Activated naive CD8-positive, alpha-beta T cell (primary cell): ENCODE results near the gene SSBP2.

Experiments
- H3K27ac Mint-ChIP-seq: one replicate; pipeline ENCODE4 v1.8.0; 2021; ENCODE audit warnings: mixed read lengths
- H3K27me3 Mint-ChIP-seq: one replicate; pipeline ENCODE4 v1.8.0; 2021; ENCODE audit warnings: mixed read lengths
- H3K36me3 Mint-ChIP-seq: one replicate; pipeline ENCODE4 v1.8.0; 2021; ENCODE audit warnings: mixed read lengths
- H3K4me1 Mint-ChIP-seq: one replicate; pipeline ENCODE4 v1.8.0; 2021; ENCODE audit warnings: low read depth, mixed read lengths
- H3K4me3 Mint-ChIP-seq: one replicate; pipeline ENCODE4 v1.8.0; 2021; ENCODE audit warnings: mild to moderate bottlenecking, mixed read lengths
- H3K9me3 Mint-ChIP-seq: one replicate; pipeline ENCODE4 v1.8.0; 2021; ENCODE audit warnings: low read depth, mixed read lengths

Gene SSBP2

DNA sequence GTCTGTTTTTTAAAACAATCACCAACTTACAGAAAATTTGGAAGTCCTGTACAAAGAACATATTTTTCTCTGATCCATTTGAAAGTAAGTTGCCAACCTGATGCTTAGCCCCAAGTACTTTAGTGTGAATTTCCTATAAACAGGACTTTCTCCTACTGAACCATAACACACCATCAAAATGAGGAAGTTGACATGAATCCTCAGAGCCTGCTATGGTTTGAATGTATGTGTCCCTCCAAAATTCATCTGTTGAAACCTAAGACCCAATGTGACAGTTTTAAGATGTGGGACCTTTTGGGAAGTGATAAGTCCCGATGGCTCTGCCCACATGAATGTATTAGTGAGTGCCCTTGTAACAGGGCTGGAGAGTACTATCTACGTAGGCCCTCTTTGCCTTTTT lies 350.5 kb downstream of the SSBP2 start:
- Mint-ChIP-seq H3K4me1 (no peaks in the 10 kb centered on the region), H3K4me3 (no peak overlapping the region), H3K9me3 (no peaks in the 10 kb centered on the region), H3K27me3 (peaks cover 7% of the 10 kb centered on the region), H3K36me3 (no peaks in the 10 kb centered on the region), H3K27ac (no peak overlapping the region)

GRCh38 chr5:81398741-81399140 lies 352.2 kb downstream of the SSBP2 start:
- no peak overlapping the region for H3K27ac Mint-ChIP-seq
- H3K4me3 Mint-ChIP-seq: no peak overlapping the region
- H3K4me1 Mint-ChIP-seq: peaks cover 4% of the 10 kb centered on the region
- peaks cover 5% of the 10 kb centered on the region for H3K36me3 Mint-ChIP-seq
- H3K27me3 Mint-ChIP-seq: peaks cover 16% of the 10 kb centered on the region
- H3K9me3 Mint-ChIP-seq: peaks cover 4% of the 10 kb centered on the region

DNA sequence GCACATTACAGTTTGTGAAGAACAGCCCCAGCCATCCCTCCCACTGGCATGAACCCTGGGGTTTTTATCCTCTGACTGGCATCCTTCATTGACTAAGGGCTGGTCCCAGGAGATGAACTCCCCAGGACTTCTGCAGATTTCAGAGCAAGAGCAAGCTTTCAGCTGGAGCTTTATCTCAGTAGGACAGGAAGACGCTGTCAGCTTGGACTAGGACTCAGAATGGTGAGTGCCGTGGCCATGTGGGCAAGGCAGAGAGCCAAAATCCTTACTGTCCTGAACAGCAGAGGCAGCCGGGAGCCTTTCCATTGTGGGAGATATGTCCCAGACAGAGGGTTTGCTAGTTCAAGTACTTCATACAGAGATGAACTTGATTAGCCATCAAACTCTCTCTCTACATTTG lies 353.7 kb downstream of the SSBP2 start:
- Mint-ChIP-seq H3K4me1 (peaks cover 8% of the 10 kb centered on the region), H3K27ac (no peak overlapping the region), H3K27me3 (peaks cover 24% of the 10 kb centered on the region), H3K4me3 (no peak overlapping the region), H3K9me3 (peaks cover 4% of the 10 kb centered on the region), H3K36me3 (peaks cover 5% of the 10 kb centered on the region)

GRCh38 chr5:81395262-81395661 lies 355.6 kb downstream of the SSBP2 start:
- Mint-ChIP-seq H3K9me3 (peaks cover 4% of the 10 kb centered on the region), H3K27me3 (peaks cover 39% of the 10 kb centered on the region), H3K36me3 (peaks cover 5% of the 10 kb centered on the region), H3K4me3 (no peak overlapping the region), H3K27ac (no peak overlapping the region), H3K4me1 (peaks cover 8% of the 10 kb centered on the region)

DNA sequence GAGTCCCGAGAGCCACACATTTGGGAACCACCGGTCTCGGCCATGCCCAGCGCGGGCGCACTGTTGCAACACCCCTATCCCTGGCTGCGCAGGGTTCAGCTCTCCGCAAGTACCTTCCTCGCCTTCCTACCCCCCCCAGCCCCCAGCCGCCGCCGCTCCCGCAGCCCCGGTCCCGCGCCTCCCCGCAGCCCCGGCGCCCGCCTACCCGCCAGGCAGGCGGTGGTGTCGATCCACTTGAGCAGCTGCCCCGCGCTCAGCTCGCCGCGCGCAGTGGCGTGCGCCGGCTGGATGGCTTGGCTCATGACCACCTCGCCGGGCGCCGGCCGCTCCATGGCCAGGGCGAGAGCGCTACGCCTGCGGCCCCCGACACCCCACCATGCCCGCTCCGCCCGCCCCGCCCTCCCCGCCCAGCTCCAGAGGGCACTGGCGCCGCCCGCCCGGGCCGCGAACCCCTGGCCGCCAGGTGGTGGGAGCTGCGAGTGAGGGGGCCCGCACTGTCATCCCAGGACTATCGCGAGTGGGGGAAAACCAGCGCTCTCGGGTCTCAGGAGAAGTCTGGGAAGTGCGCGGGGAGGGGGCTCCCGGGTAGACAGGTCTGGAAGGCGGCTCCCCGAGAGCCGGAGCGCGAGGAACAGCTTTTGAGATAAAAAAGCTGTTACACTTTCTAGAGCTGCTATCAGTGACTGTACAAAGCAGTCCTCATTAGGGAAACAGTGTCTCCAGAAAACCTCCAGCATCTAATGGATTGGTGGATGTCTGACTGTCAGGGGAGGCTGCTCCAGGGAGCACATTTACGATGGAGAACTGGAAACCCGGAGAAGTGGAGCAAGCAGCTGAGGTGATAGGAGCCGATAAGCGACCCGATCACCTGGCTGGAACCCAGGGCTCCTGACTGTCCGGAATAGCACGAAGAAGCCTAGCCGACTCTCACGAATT lies 356.8 kb downstream of the SSBP2 start, which contains the start of gene ACOT12:
ACOT12 (minus strand) TSS at position 352 of the 936 bp plus-strand sequence; CDS start at position 332, 20 bp downstream.
- H3K4me1 Mint-ChIP-seq: peaks cover 8% of the 10 kb centered on the region
- H3K27ac Mint-ChIP-seq: no peak within 1 kb of the TSS
- H3K36me3 Mint-ChIP-seq: peaks cover 5% of the 10 kb centered on the region
- peak within 1 kb of the TSS; percentile 51 for H3K4me3 Mint-ChIP-seq
- peaks cover 4% of the 10 kb centered on the region for H3K9me3 Mint-ChIP-seq
- H3K27me3 Mint-ChIP-seq: peaks cover 43% of the 10 kb centered on the region

- H3K27me3 Mint-ChIP-seq: peaks cover 46% of the 10 kb centered on the region
- peaks cover 8% of the 10 kb centered on the region for H3K36me3 Mint-ChIP-seq
- H3K4me1 Mint-ChIP-seq: peaks cover 8% of the 10 kb centered on the region
- no peak overlapping the region for H3K27ac Mint-ChIP-seq
- H3K9me3 Mint-ChIP-seq: peaks cover 4% of the 10 kb centered on the region
- H3K4me3 Mint-ChIP-seq: peak overlapping the region; percentile 42
Measured at GRCh38 chr5:81393430-81393782, 357.5 kb downstream of the SSBP2 start.

DNA sequence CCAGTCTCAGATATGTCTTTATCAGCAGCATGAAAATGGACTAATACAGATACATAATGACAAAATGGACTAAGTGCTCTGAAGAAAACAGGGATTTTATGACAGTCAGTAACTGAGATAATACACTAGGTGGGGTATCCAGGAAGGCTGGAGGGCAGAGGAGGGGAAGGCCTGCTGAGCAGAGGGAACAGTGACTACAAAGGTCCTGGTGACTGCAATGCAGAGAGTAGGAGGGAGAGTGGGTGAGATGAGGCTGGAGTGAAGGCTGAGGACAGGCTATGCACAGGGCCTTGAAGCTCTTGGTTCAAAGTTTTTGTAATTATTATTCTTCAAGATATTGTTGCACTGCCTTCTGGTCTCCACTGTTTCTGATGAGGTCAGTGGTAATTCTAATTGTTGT lies 361.9 kb downstream of the SSBP2 start:
- Mint-ChIP-seq H3K36me3 (peaks cover 4% of the 10 kb centered on the region), H3K9me3 (no peaks in the 10 kb centered on the region), H3K27me3 (peaks cover 40% of the 10 kb centered on the region), H3K4me1 (peaks cover 4% of the 10 kb centered on the region), H3K27ac (no peak overlapping the region), H3K4me3 (no peak overlapping the region)

DNA sequence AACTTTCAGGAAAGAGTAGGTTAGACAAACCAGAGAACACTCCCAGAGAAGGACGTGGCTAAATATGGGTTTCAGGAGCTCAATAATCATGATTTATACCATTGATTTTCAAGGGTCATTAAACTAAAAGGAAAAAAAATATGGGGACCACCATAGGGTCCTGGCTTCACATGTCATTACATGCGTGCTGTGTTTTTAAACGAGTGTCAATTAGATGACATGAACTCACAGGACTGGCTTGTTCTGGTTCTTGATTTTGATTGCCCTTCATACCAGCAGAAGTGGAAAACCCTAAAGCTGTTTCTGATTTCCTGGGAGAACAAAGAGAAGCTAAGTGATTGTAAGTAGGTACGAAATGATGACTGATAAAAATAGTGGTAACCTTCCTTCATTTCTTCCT lies 362.7 kb downstream of the SSBP2 start:
- Mint-ChIP-seq H3K27ac (no peak overlapping the region), H3K27me3 (peaks cover 38% of the 10 kb centered on the region), H3K4me1 (no peaks in the 10 kb centered on the region), H3K9me3 (no peaks in the 10 kb centered on the region), H3K4me3 (no peak overlapping the region), H3K36me3 (peaks cover 4% of the 10 kb centered on the region)

- Mint-ChIP-seq H3K4me1 (no peaks in the 10 kb centered on the region), H3K4me3 (no peak overlapping the region), H3K9me3 (no peaks in the 10 kb centered on the region), H3K27me3 (peaks cover 12% of the 10 kb centered on the region), H3K36me3 (peaks cover 2% of the 10 kb centered on the region), H3K27ac (no peak overlapping the region)
Measured at GRCh38 chr5:81383867-81384266, 367.0 kb downstream of the SSBP2 start.

GRCh38 chr5:81371354-81371876 lies 379.5 kb downstream of the SSBP2 start:
- H3K4me3 Mint-ChIP-seq: no peak overlapping the region
- H3K36me3 Mint-ChIP-seq: no peaks in the 10 kb centered on the region
- H3K27me3 Mint-ChIP-seq: no peaks in the 10 kb centered on the region
- no peaks in the 10 kb centered on the region for H3K4me1 Mint-ChIP-seq
- no peak overlapping the region for H3K27ac Mint-ChIP-seq
- no peaks in the 10 kb centered on the region for H3K9me3 Mint-ChIP-seq

GRCh38 chr5:81370912-81371311 lies 380.0 kb downstream of the SSBP2 start:
- no peaks in the 10 kb centered on the region for H3K36me3 Mint-ChIP-seq
- H3K4me3 Mint-ChIP-seq: no peak overlapping the region
- no peaks in the 10 kb centered on the region for H3K4me1 Mint-ChIP-seq
- no peaks in the 10 kb centered on the region for H3K27me3 Mint-ChIP-seq
- no peaks in the 10 kb centered on the region for H3K9me3 Mint-ChIP-seq
- H3K27ac Mint-ChIP-seq: no peak overlapping the region

DNA sequence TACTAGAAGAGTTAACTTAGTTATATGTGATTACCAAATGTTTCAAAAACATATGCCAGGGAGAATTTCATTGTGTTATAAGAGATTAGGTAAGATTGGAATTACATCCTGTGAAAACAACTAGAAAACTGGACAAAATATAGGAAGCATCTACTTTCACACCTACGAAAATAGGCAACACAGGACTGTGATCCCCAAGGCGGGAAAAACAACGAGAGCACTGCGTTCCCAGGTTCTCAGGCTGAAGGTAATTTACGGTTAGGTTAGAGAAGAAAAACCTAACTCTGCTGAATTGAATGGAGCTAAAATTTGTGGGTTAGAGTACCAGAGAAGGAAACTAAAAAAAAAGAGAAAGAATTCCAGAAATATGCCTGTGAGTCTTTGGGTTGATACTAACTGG lies 385.4 kb downstream of the SSBP2 start:
- no peak overlapping the region for H3K4me3 Mint-ChIP-seq
- H3K27me3 Mint-ChIP-seq: no peaks in the 10 kb centered on the region
- H3K36me3 Mint-ChIP-seq: no peaks in the 10 kb centered on the region
- H3K4me1 Mint-ChIP-seq: no peaks in the 10 kb centered on the region
- no peak overlapping the region for H3K27ac Mint-ChIP-seq
- H3K9me3 Mint-ChIP-seq: no peaks in the 10 kb centered on the region

DNA sequence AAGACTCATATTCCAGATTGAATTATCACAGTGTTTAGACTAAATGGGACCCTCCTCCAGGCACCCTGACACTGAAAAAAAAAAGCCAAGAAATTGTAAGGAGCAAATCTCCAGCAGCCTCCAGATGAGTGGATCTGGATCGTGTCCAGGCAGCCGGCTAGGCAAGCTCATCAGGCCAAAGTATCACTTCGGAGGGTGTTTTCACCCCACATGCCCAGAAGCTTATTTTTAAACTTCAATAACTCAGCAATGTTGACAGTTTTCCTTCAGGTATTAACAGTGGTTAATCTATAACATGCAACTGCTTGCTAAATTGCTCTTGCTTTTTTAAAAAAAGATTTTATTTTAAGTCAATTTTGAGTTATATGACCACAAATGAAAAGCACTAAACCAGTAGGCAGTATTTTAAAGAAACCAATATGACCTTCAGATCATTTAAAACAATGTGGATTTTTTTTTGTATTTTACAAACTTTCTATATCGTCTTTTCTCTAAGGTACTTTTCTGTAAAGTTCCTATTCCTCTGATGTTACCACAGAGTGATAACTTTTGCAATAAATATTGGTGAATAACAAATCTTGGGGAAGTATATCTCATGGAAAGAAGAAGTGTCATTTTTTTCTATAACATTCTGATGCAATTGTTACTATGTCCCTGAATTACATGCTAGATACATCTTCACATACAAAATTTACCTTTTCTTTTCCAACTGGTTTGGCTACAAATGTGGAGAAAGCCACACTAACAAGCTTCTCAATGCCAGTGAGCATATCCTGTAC lies 387.6 kb downstream of the SSBP2 start:
- H3K27ac Mint-ChIP-seq: no peak overlapping the region
- no peak overlapping the region for H3K4me3 Mint-ChIP-seq
- H3K36me3 Mint-ChIP-seq: no peaks in the 10 kb centered on the region
- H3K4me1 Mint-ChIP-seq: no peaks in the 10 kb centered on the region
- no peaks in the 10 kb centered on the region for H3K27me3 Mint-ChIP-seq
- no peaks in the 10 kb centered on the region for H3K9me3 Mint-ChIP-seq
